Measurements from ENCODE around the gene SEMA3D. TPM values are rescaled to one million over a fixed set of nuclear protein-coding genes. Genes with fewer than 3 reads are reported as not detected.

The SEMA3D gene
- total RNA-seq, 1 donor = 0.72 TPM

DNA sequence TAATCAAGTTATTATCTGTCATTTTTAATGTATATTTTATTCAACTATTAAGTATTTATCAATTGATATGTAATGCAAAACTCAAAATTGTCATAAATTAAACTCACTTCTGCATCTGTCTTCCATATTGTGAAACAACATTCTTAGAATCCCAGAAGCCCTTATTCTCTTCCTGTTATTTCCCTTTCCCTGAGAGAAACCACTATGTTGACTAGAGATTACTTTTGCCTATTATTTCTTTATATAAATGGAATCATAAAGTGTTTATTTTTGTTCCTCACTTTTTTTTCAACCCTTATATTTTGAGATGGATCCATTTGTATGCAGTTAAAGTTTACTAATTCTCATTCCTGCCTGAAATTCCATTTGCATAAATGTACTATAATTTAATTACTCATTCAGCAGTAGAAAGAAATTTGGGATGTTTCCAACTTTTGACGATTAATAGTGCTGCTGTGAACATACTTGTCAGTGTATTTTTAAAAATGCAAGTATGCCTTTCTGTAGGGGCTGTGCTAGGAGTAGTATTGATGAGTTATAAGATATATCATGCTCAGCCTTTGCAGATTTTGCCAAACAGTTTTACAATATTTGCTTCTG lies 211.2 kb downstream of the SEMA3D start:
- H2AFZ ChIP-seq (ENCODE audit: low read length) = no peak overlapping the region
- H3K27ac ChIP-seq (ENCODE audit: low read depth, low read length) = no peak overlapping the region
- no peaks in the 10 kb centered on the region for H3K79me2 ChIP-seq (ENCODE audit: insufficient read depth, low read length)
- no peaks in the 10 kb centered on the region for H4K20me1 ChIP-seq (ENCODE audit: insufficient read depth, low read length)
- H3K36me3 ChIP-seq (ENCODE audit: insufficient read depth, low read length) = no peaks in the 10 kb centered on the region
- DNase-seq (ENCODE audit: insufficient read length, low spot score, missing footprints) = no peak
- TF ChIP-seq, protein P1, sequence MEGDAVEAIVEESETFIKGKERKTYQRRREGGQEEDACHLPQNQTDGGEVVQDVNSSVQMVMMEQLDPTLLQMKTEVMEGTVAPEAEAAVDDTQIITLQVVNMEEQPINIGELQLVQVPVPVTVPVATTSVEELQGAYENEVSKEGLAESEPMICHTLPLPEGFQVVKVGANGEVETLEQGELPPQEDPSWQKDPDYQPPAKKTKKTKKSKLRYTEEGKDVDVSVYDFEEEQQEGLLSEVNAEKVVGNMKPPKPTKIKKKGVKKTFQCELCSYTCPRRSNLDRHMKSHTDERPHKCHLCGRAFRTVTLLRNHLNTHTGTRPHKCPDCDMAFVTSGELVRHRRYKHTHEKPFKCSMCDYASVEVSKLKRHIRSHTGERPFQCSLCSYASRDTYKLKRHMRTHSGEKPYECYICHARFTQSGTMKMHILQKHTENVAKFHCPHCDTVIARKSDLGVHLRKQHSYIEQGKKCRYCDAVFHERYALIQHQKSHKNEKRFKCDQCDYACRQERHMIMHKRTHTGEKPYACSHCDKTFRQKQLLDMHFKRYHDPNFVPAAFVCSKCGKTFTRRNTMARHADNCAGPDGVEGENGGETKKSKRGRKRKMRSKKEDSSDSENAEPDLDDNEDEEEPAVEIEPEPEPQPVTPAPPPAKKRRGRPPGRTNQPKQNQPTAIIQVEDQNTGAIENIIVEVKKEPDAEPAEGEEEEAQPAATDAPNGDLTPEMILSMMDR (IDR thresholded peaks at IDR 0.05; ENCODE audit: extremely low read depth, low read depth, low read length) = no peak
- no peak overlapping the region for H3K4me3 ChIP-seq (ENCODE audit: insufficient read depth, low read length)
- H3K9me3 ChIP-seq (ENCODE audit: low read depth, low read length) = no peaks in the 10 kb centered on the region
- H3K4me1 ChIP-seq (ENCODE audit: insufficient read depth, low read length) = peaks cover 2% of the 10 kb centered on the region
- no peaks in the 10 kb centered on the region for H3K27me3 ChIP-seq (ENCODE audit: insufficient read depth, low read length)
- no peak overlapping the region for H3K4me2 ChIP-seq (ENCODE audit: insufficient read depth, low read length)

DNA sequence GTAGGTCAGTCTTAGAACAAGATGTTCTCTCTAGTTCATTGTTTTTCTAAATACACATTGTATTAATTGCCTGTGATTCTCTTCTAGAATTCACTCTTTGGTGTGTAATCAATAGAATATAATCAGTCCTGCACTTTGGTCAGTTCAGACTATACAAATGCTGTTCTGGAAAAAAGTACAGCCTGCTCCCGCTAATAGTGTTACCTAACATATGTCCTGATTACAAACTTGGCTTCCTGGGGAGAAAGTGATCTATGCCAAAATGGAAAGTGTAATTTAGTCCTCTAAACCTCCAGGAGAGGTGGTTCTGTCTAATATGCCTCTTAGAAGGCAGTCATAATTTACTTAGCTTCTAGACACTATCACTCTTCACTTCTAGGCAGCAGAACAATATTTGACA lies 215.5 kb downstream of the SEMA3D start:
- H3K36me3 ChIP-seq (ENCODE audit: insufficient read depth, low read length) = no peaks in the 10 kb centered on the region
- no peak for DNase-seq (ENCODE audit: insufficient read length, low spot score, missing footprints)
- TF ChIP-seq, protein P1 (IDR thresholded peaks at IDR 0.05; ENCODE audit: extremely low read depth, low read depth, low read length) = no peak
- no peak overlapping the region for H3K4me2 ChIP-seq (ENCODE audit: insufficient read depth, low read length)
- no peak overlapping the region for H3K4me3 ChIP-seq (ENCODE audit: insufficient read depth, low read length)
- H2AFZ ChIP-seq (ENCODE audit: low read length) = no peak overlapping the region
- peaks cover 2% of the 10 kb centered on the region for H3K4me1 ChIP-seq (ENCODE audit: insufficient read depth, low read length)
- no peaks in the 10 kb centered on the region for H3K9me3 ChIP-seq (ENCODE audit: low read depth, low read length)
- no peak overlapping the region for H3K27ac ChIP-seq (ENCODE audit: low read depth, low read length)
- no peaks in the 10 kb centered on the region for H3K27me3 ChIP-seq (ENCODE audit: insufficient read depth, low read length)
- H4K20me1 ChIP-seq (ENCODE audit: insufficient read depth, low read length) = no peaks in the 10 kb centered on the region
- H3K79me2 ChIP-seq (ENCODE audit: insufficient read depth, low read length) = no peaks in the 10 kb centered on the region

DNA sequence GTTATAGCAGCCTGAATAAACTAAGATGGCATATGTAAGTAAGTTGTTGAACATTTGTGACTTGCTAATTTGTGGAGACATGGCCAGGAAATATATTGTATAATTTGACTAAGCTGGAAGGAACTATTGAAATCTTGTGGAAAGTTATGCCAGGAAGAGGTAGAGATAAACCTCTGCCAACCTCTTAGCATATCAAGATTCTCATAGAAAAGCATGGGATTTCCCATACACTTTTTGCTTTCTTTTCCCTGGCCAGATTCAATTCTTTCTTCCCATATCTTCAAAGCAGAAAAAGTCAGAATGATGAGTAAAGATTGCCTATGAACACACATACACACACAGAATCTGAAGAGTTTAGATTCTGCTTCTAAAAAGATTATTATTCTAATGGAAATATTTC lies 216.2 kb downstream of the SEMA3D start:
- Histone ChIP-seq H3K36me3 (ENCODE audit: insufficient read depth, low read length) (no peaks in the 10 kb centered on the region), H3K4me3 (ENCODE audit: insufficient read depth, low read length) (no peak overlapping the region), H4K20me1 (ENCODE audit: insufficient read depth, low read length) (no peaks in the 10 kb centered on the region), H3K27me3 (ENCODE audit: insufficient read depth, low read length) (no peaks in the 10 kb centered on the region), H3K79me2 (ENCODE audit: insufficient read depth, low read length) (no peaks in the 10 kb centered on the region), H3K9me3 (ENCODE audit: low read depth, low read length) (no peaks in the 10 kb centered on the region), H3K4me2 (ENCODE audit: insufficient read depth, low read length) (no peak overlapping the region), H2AFZ (ENCODE audit: low read length) (no peak overlapping the region), H3K4me1 (ENCODE audit: insufficient read depth, low read length) (no peaks in the 10 kb centered on the region), H3K27ac (ENCODE audit: low read depth, low read length) (no peak overlapping the region)
- TF ChIP-seq, protein P1 (IDR thresholded peaks at IDR 0.05; ENCODE audit: extremely low read depth, low read depth, low read length) = no peak
- no peak for DNase-seq (ENCODE audit: insufficient read length, low spot score, missing footprints)

DNA sequence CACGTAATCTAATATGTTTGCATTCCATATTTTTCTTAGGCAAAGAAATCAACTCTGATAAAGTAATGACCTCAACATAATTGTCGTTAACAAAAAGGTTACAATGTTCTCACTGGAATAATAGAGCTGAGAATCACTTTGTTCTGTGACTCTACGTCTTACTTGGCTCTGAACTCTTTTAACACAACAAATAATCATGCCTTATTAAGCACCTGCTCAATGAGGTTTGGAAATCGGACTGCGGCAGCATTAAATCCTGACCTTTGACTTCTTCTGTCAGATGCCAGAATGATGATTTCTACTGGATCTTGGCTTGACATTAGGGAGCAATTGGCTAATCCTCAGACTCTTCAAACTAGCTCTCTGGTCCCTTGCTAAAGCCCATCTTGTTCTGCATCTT lies 233.6 kb downstream of the SEMA3D start:
- Histone ChIP-seq H3K27me3 (ENCODE audit: insufficient read depth, low read length) (no peaks in the 10 kb centered on the region), H3K36me3 (ENCODE audit: insufficient read depth, low read length) (no peaks in the 10 kb centered on the region), H3K4me3 (ENCODE audit: insufficient read depth, low read length) (no peak overlapping the region), H3K79me2 (ENCODE audit: insufficient read depth, low read length) (no peaks in the 10 kb centered on the region), H4K20me1 (ENCODE audit: insufficient read depth, low read length) (no peaks in the 10 kb centered on the region), H3K4me1 (ENCODE audit: insufficient read depth, low read length) (no peaks in the 10 kb centered on the region), H3K4me2 (ENCODE audit: insufficient read depth, low read length) (no peak overlapping the region), H3K9me3 (ENCODE audit: low read depth, low read length) (no peaks in the 10 kb centered on the region), H2AFZ (ENCODE audit: low read length) (no peak overlapping the region), H3K27ac (ENCODE audit: low read depth, low read length) (no peak overlapping the region)
- TF ChIP-seq, protein P1 (IDR thresholded peaks at IDR 0.05; ENCODE audit: extremely low read depth, low read depth, low read length) = no peak
- no peak for DNase-seq (ENCODE audit: insufficient read length, low spot score, missing footprints)
